Measurements from ENCODE around the gene NLRC5. TPM values are rescaled to one million over a fixed set of nuclear protein-coding genes. Genes with fewer than 3 reads are reported as not detected.

NLRC5 gene
- total RNA-seq, 2 donors from 2014 or later = 8.3 to 23.4 TPM

DNA sequence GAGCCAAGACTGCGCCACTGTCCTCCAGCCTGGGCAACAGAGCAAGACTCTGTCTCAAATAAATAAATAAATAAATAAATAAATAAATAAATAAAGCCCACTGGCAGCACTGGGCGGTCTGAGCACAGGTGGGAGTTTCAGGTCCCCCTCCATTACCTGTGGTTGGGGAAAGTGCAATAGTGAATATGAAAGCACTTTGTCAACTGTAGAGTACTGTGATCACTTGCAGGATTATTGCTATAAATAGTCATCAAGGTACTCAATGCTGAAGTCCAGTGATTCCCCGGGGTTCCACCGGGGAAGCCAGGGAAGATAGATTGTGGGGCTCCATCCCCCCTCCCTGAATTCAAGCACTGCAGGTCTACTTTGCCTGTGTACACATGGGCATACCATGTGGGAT is 60.3 kb downstream of the NLRC5 start:
- WGBS, 2 donors = 77 to 78% methylated on average over 4 of the region's 4 CpGs
- Histone ChIP-seq H3K4me3 (no peak overlapping the region), H3K9me3 (no peaks in the 10 kb centered on the region), H3K4me1 (peaks cover 6% of the 10 kb centered on the region), H3K27ac (no peak overlapping the region), H3K36me3 (replicated peaks in 1 of 2; ENCODE audit: insufficient read depth in 1 of 2, low read depth in 2 of 2) (no peaks in the 10 kb centered on the region), H3K27me3 (no peaks in the 10 kb centered on the region)
- TF ChIP-seq, protein P1, sequence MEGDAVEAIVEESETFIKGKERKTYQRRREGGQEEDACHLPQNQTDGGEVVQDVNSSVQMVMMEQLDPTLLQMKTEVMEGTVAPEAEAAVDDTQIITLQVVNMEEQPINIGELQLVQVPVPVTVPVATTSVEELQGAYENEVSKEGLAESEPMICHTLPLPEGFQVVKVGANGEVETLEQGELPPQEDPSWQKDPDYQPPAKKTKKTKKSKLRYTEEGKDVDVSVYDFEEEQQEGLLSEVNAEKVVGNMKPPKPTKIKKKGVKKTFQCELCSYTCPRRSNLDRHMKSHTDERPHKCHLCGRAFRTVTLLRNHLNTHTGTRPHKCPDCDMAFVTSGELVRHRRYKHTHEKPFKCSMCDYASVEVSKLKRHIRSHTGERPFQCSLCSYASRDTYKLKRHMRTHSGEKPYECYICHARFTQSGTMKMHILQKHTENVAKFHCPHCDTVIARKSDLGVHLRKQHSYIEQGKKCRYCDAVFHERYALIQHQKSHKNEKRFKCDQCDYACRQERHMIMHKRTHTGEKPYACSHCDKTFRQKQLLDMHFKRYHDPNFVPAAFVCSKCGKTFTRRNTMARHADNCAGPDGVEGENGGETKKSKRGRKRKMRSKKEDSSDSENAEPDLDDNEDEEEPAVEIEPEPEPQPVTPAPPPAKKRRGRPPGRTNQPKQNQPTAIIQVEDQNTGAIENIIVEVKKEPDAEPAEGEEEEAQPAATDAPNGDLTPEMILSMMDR (IDR thresholded peaks at IDR 0.05) = no peak
- no peak for TF ChIP-seq POLR2A (IDR thresholded peaks at IDR 0.05)
- intact Hi-C loops (cut with DNase I) = no loop called here
- no peak for DNase-seq
- no peak for ATAC-seq

DNA sequence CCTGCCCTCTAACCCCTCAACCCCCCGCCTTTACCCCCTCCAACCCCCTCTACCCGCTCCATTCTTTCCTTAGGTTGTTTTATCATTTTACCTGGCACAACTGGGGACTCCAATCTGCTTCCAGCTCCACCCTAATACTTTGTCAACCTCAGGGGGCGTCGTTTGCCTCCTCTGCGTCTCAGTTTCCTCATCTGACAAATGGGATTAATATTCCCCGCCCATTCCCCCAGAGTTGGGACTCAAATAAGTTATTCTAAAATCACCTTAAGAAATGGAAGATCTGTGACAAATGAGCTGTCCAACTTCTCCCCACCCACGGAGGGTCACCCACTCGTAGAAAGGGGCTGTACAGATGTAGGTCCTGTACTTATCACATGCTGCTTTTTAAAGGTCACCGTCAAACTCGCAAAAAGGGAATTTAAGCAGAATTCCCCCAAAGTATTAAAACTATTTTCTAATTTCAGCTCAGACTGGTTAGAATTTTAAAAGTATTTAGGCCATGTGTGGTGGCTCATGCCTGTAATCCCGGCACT is 62.4 kb downstream of the NLRC5 start:
- H3K27ac ChIP-seq = no peak overlapping the region
- no peak for TF ChIP-seq POLR2A (IDR thresholded peaks at IDR 0.05)
- TF ChIP-seq, protein P1 (IDR thresholded peaks at IDR 0.05) = no peak
- 90 to 92% methylated on average over 11 of the region's 11 CpGs for WGBS, 2 donors
- DNase-seq (no peak), ATAC-seq (no peak)
- intact Hi-C loops (cut with DNase I) = no loop called here
- H3K36me3 ChIP-seq (replicated peaks in 1 of 2; ENCODE audit: insufficient read depth in 1 of 2, low read depth in 2 of 2) = no peaks in the 10 kb centered on the region
- no peaks in the 10 kb centered on the region for H3K9me3 ChIP-seq
- no peaks in the 10 kb centered on the region for H3K4me1 ChIP-seq
- no peaks in the 10 kb centered on the region for H3K27me3 ChIP-seq
- no peak overlapping the region for H3K4me3 ChIP-seq

DNA sequence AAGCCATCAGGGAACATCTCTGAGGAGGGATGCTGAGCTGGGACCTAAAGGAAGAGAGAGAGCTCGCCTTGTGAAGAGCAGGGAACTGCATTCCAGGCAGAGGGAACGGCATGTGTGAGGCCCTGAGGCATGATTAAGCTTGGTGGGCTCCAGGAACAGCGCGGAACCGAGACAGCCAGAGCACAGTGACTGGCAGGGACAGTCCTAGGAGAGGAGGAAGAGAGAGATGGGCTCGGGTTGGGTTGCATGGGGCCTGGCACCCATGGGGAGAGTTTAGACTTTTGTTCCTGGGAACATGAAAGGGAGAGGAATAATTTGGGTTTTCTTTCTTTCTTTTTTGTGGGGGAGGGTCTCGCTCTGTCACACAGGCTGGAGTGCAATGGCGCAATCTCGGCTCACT is 63.8 kb downstream of the NLRC5 start:
- intact Hi-C loops (cut with DNase I) = no loop called here
- Histone ChIP-seq H3K27me3 (no peaks in the 10 kb centered on the region), H3K4me3 (no peak overlapping the region), H3K9me3 (no peaks in the 10 kb centered on the region), H3K36me3 (replicated peaks in 1 of 2; ENCODE audit: insufficient read depth in 1 of 2, low read depth in 2 of 2) (no peaks in the 10 kb centered on the region), H3K4me1 (no peaks in the 10 kb centered on the region), H3K27ac (no peak overlapping the region)
- TF ChIP-seq POLR2A (IDR thresholded peaks at IDR 0.05) = no peak
- DNase-seq = no peak
- 88% methylated on average over 9 of the region's 9 CpGs for WGBS, 2 donors
- ATAC-seq = no peak

DNA sequence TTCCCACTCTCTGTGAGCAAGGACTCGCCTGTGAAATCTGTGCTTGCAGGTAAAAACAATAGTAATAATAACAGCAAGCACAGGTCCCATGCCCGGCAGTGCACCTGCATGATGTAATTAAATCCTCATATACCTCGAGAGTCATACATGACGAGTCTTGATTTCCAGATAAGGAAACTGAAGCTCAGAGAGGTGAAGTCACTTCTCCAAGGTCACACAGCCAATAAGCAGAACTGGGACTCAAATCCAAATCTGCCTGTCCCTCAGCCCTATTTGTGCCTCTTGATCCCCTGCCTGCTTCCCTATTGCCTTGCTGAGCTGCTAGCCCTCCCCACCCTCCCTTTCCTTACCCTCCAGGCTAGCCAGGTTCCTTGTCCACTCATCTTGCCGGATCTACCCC is 65.0 kb downstream of the NLRC5 start:
- ATAC-seq (no peak), DNase-seq (no peak)
- no peaks in the 10 kb centered on the region for H3K4me1 ChIP-seq
- TF ChIP-seq, protein P1 (IDR thresholded peaks at IDR 0.05) = no peak
- TF ChIP-seq POLR2A (IDR thresholded peaks at IDR 0.05) = no peak
- no peak overlapping the region for H3K27ac ChIP-seq
- WGBS, 2 donors = 69 to 74% methylated on average over 5 of the region's 5 CpGs
- intact Hi-C loops (cut with DNase I) = no loop called here
- H3K36me3 ChIP-seq (replicated peaks in 1 of 2; ENCODE audit: insufficient read depth in 1 of 2, low read depth in 2 of 2) = no peaks in the 10 kb centered on the region
- H3K9me3 ChIP-seq = no peaks in the 10 kb centered on the region
- no peak overlapping the region for H3K4me3 ChIP-seq
- no peaks in the 10 kb centered on the region for H3K27me3 ChIP-seq

DNA sequence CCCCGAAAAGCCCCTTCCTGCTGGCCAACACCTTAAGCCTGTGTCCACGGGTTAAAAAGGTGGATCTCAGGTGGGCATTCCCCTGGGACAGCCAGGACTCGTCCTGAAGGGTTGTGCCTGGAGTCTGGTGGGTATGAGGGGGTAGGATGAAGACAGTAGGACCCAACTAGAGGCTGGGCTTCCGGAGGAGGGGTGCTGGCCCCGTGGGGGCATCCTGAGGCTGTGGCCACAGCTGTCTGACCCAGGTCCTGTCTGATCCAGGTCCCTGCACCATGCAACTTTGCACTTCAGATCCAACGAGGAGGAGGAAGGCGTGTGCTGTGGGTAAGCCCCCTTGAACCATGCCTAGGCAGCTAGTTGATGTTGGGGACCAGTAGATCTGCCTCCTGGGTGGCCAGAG is 65.4 kb downstream of the NLRC5 start:
- TF ChIP-seq, protein P1 (IDR thresholded peaks at IDR 0.05) = no peak
- no peak for TF ChIP-seq POLR2A (IDR thresholded peaks at IDR 0.05)
- intact Hi-C loops (cut with DNase I) = no loop called here
- no peaks in the 10 kb centered on the region for H3K4me1 ChIP-seq
- no peaks in the 10 kb centered on the region for H3K36me3 ChIP-seq (replicated peaks in 1 of 2; ENCODE audit: insufficient read depth in 1 of 2, low read depth in 2 of 2)
- no peaks in the 10 kb centered on the region for H3K27me3 ChIP-seq
- no peak overlapping the region for H3K4me3 ChIP-seq
- no peak overlapping the region for H3K27ac ChIP-seq
- H3K9me3 ChIP-seq = no peaks in the 10 kb centered on the region
- no peak for ATAC-seq
- no peak for DNase-seq
- 62 to 78% methylated on average over 3 to 7 of the region's 7 CpGs for WGBS, 2 donors

All from body of pancreas (tissue), 4 donors.